HL-60 (cell line): ENCODE data around the gene ZNF821.

ENCODE experiments used
- CTCF ChIP-seq: IDR thresholded peaks from one replicate; pipeline ENCODE4 v1.5.1; 2011; ENCODE audit warnings: low read length, control low read depth, inconsistent platforms; ENCODE audit not compliant: insufficient read depth
- TF ChIP-seq, protein P1 (sequence below): IDR thresholded peaks from 2 replicates; pipeline ENCODE4 v1.6.1; 2012; ENCODE audit warnings: low read depth; ENCODE audit not compliant: insufficient replicate concordance

GRCh38 chr16:71830359-71830758 is 53.6 kb downstream of the ZNF821 start:
- TF ChIP-seq, protein P1, sequence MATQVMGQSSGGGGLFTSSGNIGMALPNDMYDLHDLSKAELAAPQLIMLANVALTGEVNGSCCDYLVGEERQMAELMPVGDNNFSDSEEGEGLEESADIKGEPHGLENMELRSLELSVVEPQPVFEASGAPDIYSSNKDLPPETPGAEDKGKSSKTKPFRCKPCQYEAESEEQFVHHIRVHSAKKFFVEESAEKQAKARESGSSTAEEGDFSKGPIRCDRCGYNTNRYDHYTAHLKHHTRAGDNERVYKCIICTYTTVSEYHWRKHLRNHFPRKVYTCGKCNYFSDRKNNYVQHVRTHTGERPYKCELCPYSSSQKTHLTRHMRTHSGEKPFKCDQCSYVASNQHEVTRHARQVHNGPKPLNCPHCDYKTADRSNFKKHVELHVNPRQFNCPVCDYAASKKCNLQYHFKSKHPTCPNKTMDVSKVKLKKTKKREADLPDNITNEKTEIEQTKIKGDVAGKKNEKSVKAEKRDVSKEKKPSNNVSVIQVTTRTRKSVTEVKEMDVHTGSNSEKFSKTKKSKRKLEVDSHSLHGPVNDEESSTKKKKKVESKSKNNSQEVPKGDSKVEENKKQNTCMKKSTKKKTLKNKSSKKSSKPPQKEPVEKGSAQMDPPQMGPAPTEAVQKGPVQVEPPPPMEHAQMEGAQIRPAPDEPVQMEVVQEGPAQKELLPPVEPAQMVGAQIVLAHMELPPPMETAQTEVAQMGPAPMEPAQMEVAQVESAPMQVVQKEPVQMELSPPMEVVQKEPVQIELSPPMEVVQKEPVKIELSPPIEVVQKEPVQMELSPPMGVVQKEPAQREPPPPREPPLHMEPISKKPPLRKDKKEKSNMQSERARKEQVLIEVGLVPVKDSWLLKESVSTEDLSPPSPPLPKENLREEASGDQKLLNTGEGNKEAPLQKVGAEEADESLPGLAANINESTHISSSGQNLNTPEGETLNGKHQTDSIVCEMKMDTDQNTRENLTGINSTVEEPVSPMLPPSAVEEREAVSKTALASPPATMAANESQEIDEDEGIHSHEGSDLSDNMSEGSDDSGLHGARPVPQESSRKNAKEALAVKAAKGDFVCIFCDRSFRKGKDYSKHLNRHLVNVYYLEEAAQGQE, result no peak
- no peak for TF ChIP-seq CTCF
